ENCODE measurements around the gene GALK2.

GRCh38 chr15:49169880-49170597 lies at the start of gene GALK2:
- TF ChIP-seq, protein P1, sequence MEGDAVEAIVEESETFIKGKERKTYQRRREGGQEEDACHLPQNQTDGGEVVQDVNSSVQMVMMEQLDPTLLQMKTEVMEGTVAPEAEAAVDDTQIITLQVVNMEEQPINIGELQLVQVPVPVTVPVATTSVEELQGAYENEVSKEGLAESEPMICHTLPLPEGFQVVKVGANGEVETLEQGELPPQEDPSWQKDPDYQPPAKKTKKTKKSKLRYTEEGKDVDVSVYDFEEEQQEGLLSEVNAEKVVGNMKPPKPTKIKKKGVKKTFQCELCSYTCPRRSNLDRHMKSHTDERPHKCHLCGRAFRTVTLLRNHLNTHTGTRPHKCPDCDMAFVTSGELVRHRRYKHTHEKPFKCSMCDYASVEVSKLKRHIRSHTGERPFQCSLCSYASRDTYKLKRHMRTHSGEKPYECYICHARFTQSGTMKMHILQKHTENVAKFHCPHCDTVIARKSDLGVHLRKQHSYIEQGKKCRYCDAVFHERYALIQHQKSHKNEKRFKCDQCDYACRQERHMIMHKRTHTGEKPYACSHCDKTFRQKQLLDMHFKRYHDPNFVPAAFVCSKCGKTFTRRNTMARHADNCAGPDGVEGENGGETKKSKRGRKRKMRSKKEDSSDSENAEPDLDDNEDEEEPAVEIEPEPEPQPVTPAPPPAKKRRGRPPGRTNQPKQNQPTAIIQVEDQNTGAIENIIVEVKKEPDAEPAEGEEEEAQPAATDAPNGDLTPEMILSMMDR (IDR thresholded peaks at IDR 0.05; ENCODE audit: poor library complexity), result no peak
- no peak for TF ChIP-seq EZH2 (IDR thresholded peaks at IDR 0.05; ENCODE audit: borderline replicate concordance)
- no peak for TF ChIP-seq EZH2phosphoT487 (IDR thresholded peaks at IDR 0.05; ENCODE audit: low read depth, severe bottlenecking, unreplicated experiment)

Measured in hepatocyte (in vitro differentiated cells).